ENCODE measurements around the gene ZSCAN31.
A peak's percentile ranks its signal among the peaks of the same experiment; 100 is the strongest.
"Not testable (repeated sequence)": the region's sequence is repeated elsewhere in the genome, so short reads cannot be mapped to it uniquely, and the experiment has no call there.

The ZSCAN31 gene

GRCh38 chr6:28335564-28336283 is at the start of gene ZSCAN31:
ZSCAN31 (minus strand) TSS chr6:28336148; CDS start chr6:28329683, 6,465 bp downstream.
- DNase-seq (ENCODE audit: low spot score) = peak; percentile 85

- DNase-seq (ENCODE audit: low spot score) = no peak
Measured at GRCh38 chr6:28384143-28384533, 48.2 kb upstream of the ZSCAN31 start.

- peak; percentile 11 for DNase-seq (ENCODE audit: low spot score)
Measured at GRCh38 chr6:28383235-28384142, 47.5 kb upstream of the ZSCAN31 start.

- DNase-seq (ENCODE audit: low spot score) = no peak
Measured at GRCh38 chr6:28380381-28380780, 44.4 kb upstream of the ZSCAN31 start.

GRCh38 chr6:28378644-28379043 is 42.7 kb upstream of the ZSCAN31 start:
- DNase-seq (ENCODE audit: low spot score) = no peak

GRCh38 chr6:28377879-28378278 is 41.9 kb upstream of the ZSCAN31 start:
- DNase-seq (ENCODE audit: low spot score) = no peak

GRCh38 chr6:28373925-28374324 is 38.0 kb upstream of the ZSCAN31 start:
- no peak for DNase-seq (ENCODE audit: low spot score)

GRCh38 chr6:28371706-28372451 is 35.9 kb upstream of the ZSCAN31 start:
- no peak for DNase-seq (ENCODE audit: low spot score)

GRCh38 chr6:28371280-28371679 is 35.3 kb upstream of the ZSCAN31 start:
- no peak for DNase-seq (ENCODE audit: low spot score)

GRCh38 chr6:28370440-28370839 is 34.5 kb upstream of the ZSCAN31 start:
- no peak for DNase-seq (ENCODE audit: low spot score)

- DNase-seq (ENCODE audit: low spot score) = no peak
Measured at GRCh38 chr6:28369463-28369862, 33.5 kb upstream of the ZSCAN31 start.

- DNase-seq (ENCODE audit: low spot score) = no peak
Measured at GRCh38 chr6:28368522-28368921, 32.6 kb upstream of the ZSCAN31 start.

- DNase-seq (ENCODE audit: low spot score) = not testable (repeated sequence)
Measured at GRCh38 chr6:28365590-28365989, 29.6 kb upstream of the ZSCAN31 start.

GRCh38 chr6:28360961-28361360 is 25.0 kb upstream of the ZSCAN31 start:
- no peak for DNase-seq (ENCODE audit: low spot score)

- DNase-seq (ENCODE audit: low spot score) = not testable (repeated sequence)
Measured at GRCh38 chr6:28359562-28359961, 23.6 kb upstream of the ZSCAN31 start.

GRCh38 chr6:28357036-28357435 is 21.1 kb upstream of the ZSCAN31 start:
- DNase-seq (ENCODE audit: low spot score) = no peak

- no peak for DNase-seq (ENCODE audit: low spot score)
Measured at GRCh38 chr6:28356666-28357020, 20.7 kb upstream of the ZSCAN31 start.

- DNase-seq (ENCODE audit: low spot score) = peak; percentile 72
Measured at GRCh38 chr6:28355743-28356665, 20.1 kb upstream of the ZSCAN31 start.

- no peak for DNase-seq (ENCODE audit: low spot score)
Measured at GRCh38 chr6:28354688-28355554, 19.0 kb upstream of the ZSCAN31 start.

GRCh38 chr6:28353981-28354676 is 18.2 kb upstream of the ZSCAN31 start:
- DNase-seq (ENCODE audit: low spot score) = no peak
